Stimulated activated CD4-positive, alpha-beta T cell treated with anti-CD3 and anti-CD28 coated beads, TNF-alpha, amount 100 ng/mL, for 48 hours (primary cell): Measurements from ENCODE around the gene LZTFL1.

Experiments
- DNase-seq, 3 donors: peaks; one replicate each; pipeline ENCODE4 v3.0.0-alpha.2; 2020; ENCODE audit warnings: low read depth in 3 of 3

Gene LZTFL1

GRCh38 chr3:45786801-45787495 is 55.0 kb downstream of the LZTFL1 start:
- no peak for DNase-seq

GRCh38 chr3:45785605-45786150 is 56.2 kb downstream of the LZTFL1 start:
- DNase-seq: no peak

DNA sequence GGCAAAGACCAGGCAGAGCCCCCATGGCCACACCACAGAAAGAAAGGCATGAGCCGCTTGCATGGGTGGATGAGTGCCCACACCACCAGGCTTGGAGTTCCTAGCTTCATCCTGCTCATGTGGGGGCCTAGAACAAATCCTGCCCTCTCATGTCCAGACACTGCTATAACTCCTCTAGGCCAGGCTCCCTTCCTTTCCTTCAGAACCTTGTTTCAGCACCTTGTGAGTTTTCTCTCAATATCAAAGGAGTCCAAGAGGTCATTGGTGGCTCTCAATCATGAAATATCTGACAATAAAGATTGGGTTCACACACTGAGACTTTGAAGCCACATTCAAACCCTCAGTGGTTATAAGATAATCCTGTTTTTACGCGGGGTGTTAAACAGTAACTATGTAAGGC is 58.3 kb downstream of the LZTFL1 start:
- no peak for DNase-seq

DNA sequence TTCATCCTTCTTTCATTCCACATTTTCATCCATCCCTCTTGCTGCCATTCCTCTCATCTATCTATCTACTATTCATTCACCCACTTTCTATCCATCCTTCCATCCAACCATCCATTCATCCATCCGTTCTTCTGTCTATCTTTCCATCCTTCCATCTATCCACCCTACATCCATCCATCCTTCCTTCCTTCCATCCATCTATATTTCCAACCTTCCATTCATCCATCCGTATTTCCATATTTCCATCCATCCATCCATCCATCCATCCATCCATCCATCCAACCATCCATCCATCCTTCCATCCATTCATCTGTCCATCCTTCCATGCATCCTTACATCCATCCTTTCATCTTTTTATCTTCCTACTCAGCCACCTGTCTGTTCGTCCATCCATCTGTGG is 59.5 kb downstream of the LZTFL1 start:
- DNase-seq: no peak

- DNase-seq: no peak
These were observed 60.1 kb downstream of the LZTFL1 start for GRCh38 chr3:45781841-45782240.

DNA sequence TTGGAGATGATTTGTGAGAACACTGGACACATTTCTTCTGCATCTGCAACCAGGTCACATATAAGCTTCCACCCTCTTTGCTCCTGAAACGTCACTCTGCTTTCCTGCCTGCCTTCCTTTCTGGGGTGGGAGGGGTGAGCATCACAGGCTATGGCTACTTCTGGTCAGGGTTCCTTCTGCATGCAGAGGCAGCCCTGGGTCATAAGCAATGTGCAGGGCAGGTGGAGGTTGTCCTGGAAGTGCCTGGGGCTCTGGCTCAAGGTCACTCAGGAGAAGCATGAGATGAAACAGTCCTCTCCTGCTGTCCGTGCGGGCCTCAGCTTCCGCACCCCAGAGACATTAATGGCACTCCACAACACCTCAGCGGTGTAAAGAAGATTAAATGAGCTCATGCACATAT is 60.6 kb downstream of the LZTFL1 start:
- DNase-seq: no peak

GRCh38 chr3:45779746-45780735 is 61.9 kb downstream of the LZTFL1 start:
- DNase-seq: no peak

DNA sequence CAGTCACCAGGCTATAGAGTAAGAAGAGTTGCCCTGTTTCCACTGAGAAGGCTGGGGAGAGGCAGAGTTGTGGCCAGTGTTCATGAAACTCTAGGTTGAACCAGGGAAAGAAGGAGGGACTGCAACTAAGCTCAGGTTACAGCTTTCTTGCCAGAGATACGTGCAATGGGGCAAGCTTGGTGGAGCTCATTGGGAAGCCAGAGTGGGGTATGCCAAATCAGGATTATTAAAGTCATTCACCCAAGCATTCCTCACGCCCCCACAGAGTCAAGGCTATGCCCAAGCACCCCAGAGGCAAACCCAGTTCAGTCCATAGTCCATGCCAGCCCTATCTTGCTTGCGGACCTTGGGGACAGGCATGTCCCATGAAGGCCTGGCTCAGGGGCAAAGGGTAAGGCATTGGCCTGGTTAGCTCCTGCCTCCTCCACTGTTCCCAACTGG is 63.1 kb downstream of the LZTFL1 start:
- DNase-seq: no peak

- no peak for DNase-seq
These were observed 64.1 kb downstream of the LZTFL1 start for GRCh38 chr3:45777746-45778386.

- no peak for DNase-seq
These were observed 64.7 kb downstream of the LZTFL1 start for GRCh38 chr3:45777111-45777745.

DNA sequence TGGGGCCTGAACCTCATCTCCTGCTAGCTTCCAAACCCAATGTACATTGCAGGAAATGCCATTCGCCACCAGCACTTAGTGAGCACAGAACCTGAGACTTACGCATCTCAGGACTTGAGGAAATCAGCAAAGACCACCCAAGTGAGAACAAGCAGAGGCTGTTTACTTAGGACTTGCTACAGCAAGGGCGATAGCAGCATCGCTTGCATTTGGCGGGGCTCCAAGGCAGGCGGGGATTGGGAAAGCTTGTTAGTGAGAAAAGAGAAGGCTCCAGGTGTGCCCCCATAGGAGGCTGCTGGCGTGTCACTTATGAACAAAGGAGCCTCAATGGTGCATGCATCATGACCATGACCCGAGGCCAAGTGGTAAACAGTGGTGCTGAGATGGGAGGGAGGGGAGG is 65.3 kb downstream of the LZTFL1 start:
- DNase-seq: no peak

GRCh38 chr3:45776301-45776595 is 65.7 kb downstream of the LZTFL1 start:
- DNase-seq: no peak

GRCh38 chr3:45775571-45776300 is 66.2 kb downstream of the LZTFL1 start:
- no peak for DNase-seq

- no peak for DNase-seq
These were observed 67.1 kb downstream of the LZTFL1 start for GRCh38 chr3:45774581-45775521.

- no peak for DNase-seq
These were observed 68.0 kb downstream of the LZTFL1 start for GRCh38 chr3:45773714-45774449.
